ENCODE data around the gene BPIFB2.

The BPIFB2 gene

GRCh38 chr20:33020278-33021161 is 13.0 kb downstream of the BPIFB2 start:
- no peak for DNase-seq (ENCODE audit: low read depth in 2 of 2)

GRCh38 chr20:33021879-33022278 is 14.4 kb downstream of the BPIFB2 start:
- no peak for DNase-seq (ENCODE audit: low read depth in 2 of 2)

GRCh38 chr20:33022289-33022688 is 14.8 kb downstream of the BPIFB2 start:
- no peak for DNase-seq (ENCODE audit: low read depth in 2 of 2)

GRCh38 chr20:33022694-33023438 is 15.4 kb downstream of the BPIFB2 start:
- no peak for DNase-seq (ENCODE audit: low read depth in 2 of 2)

GRCh38 chr20:33023439-33024242 is 16.1 kb downstream of the BPIFB2 start:
- no peak for DNase-seq (ENCODE audit: low read depth in 2 of 2)

- DNase-seq (ENCODE audit: low read depth in 2 of 2), result no peak
These were observed 16.7 kb downstream of the BPIFB2 start for GRCh38 chr20:33024243-33024560.

GRCh38 chr20:33024609-33025317 is 17.3 kb downstream of the BPIFB2 start:
- DNase-seq (ENCODE audit: low read depth in 2 of 2), result no peak

GRCh38 chr20:33025318-33025876 is 17.9 kb downstream of the BPIFB2 start:
- DNase-seq (ENCODE audit: low read depth in 2 of 2), result no peak

GRCh38 chr20:33026072-33026778 is 18.7 kb downstream of the BPIFB2 start:
- no peak for DNase-seq (ENCODE audit: low read depth in 2 of 2)

- no peak for DNase-seq (ENCODE audit: low read depth in 2 of 2)
These were observed 19.6 kb downstream of the BPIFB2 start for GRCh38 chr20:33026779-33027759.

- DNase-seq (ENCODE audit: low read depth in 2 of 2), result no peak
These were observed 20.6 kb downstream of the BPIFB2 start for GRCh38 chr20:33027769-33028751.

GRCh38 chr20:33028875-33029274 is 21.4 kb downstream of the BPIFB2 start:
- no peak for DNase-seq (ENCODE audit: low read depth in 2 of 2)

- DNase-seq (ENCODE audit: low read depth in 2 of 2), result no peak
These were observed 22.6 kb downstream of the BPIFB2 start for GRCh38 chr20:33030076-33030475.

- no peak for DNase-seq (ENCODE audit: low read depth in 2 of 2)
These were observed 23.1 kb downstream of the BPIFB2 start for GRCh38 chr20:33030569-33030968.

GRCh38 chr20:33031531-33031930 is 24.0 kb downstream of the BPIFB2 start, which contains the start of gene BPIFB6:
Gene BPIFB6 (plus strand): TSS chr20:33031648. CDS start chr20:33031648, 0 bp downstream.
- DNase-seq (ENCODE audit: low read depth in 2 of 2), result no peak

- no peak for DNase-seq (ENCODE audit: low read depth in 2 of 2)
These were observed 25.1 kb downstream of the BPIFB2 start for GRCh38 chr20:33032555-33032954.

- DNase-seq (ENCODE audit: low read depth in 2 of 2), result no peak
These were observed 25.9 kb downstream of the BPIFB2 start for GRCh38 chr20:33033381-33033780.

GRCh38 chr20:33034115-33034514 is 26.6 kb downstream of the BPIFB2 start:
- no peak for DNase-seq (ENCODE audit: low read depth in 2 of 2)
